Panc1 (cell line): ENCODE measurements around the gene NUDT15. TPM values are rescaled to one million over a fixed set of nuclear protein-coding genes. Genes with fewer than 3 reads are reported as not detected.
A peak's percentile ranks its signal among the peaks of the same experiment; 100 is the strongest.

ENCODE experiments used
- ATAC-seq: fragments of 200-7000 bp; cut with Tn5 transposase; 2 replicates; pipeline ENCODE4 v1.9.1; 2020; ENCODE audit warnings: mild to moderate bottlenecking, moderate library complexity
- BruUV-seq: library from RNA; stranded (reverse); fragments of 400-500 nt; replicated peaks from 2 replicates; lab custom pipeline; 2021; lab: Mats Ljungman, UMichigan
- CTCF ChIA-PET: fragments of 300-600 bp; sonication (Branson Sonifier 250); formaldehyde crosslinking; loops from one replicate; lab custom pipeline; 2022; ENCODE audit warnings: antibody characterized with exemption; lab: Charles Lee
- POLR2A ChIA-PET: fragments of 300-600 bp; sonication (Branson Sonifier 250); formaldehyde crosslinking; loops from one replicate; lab custom pipeline; 2022; ENCODE audit warnings: antibody characterized with exemption; lab: Charles Lee
- DNase-seq: peaks from one replicate; pipeline ENCODE4 v3.0.0-alpha.2; 2010; ENCODE audit warnings: low read depth, low spot score
- H3K27ac ChIP-seq: 2 replicates; pipeline ENCODE4 v1.5.1; 2011; ENCODE audit warnings: mild to moderate bottlenecking, low read length, inconsistent platforms
- H3K27me3 ChIP-seq: fragments of 200-500 bp; sonication (Bioruptor generic); 2 replicates; pipeline ENCODE4 v1.6.0; 2014; ENCODE audit warnings: low read length, inconsistent platforms; ENCODE audit not compliant: control insufficient read depth, insufficient read depth
- H3K36me3 ChIP-seq: fragments of 200-500 bp; sonication (Bioruptor generic); 2 replicates; pipeline ENCODE4 v1.5.1; 2014; ENCODE audit warnings: inconsistent platforms, mild to moderate bottlenecking, low read length, moderate library complexity; ENCODE audit not compliant: control insufficient read depth, insufficient read depth
- H3K4me1 ChIP-seq: 2 replicates; pipeline ENCODE4 v1.5.1; 2011; ENCODE audit warnings: inconsistent platforms, mild to moderate bottlenecking, low read length, moderate library complexity; ENCODE audit not compliant: control insufficient read depth, insufficient read depth
- H3K4me3 ChIP-seq, 2 experiments: 2 replicates each; pipeline ENCODE4 v1.5.1; 2011 to 2012; ENCODE audit warnings: low read depth in 2 of 2, low read length in 2 of 2, mild to moderate bottlenecking in 2 of 2, inconsistent platforms in 1 of 2, moderate library complexity in 1 of 2
- H3K9me3 ChIP-seq: fragments of 200-500 bp; sonication (Bioruptor generic); 2 replicates; pipeline ENCODE4 v1.5.1; 2014; ENCODE audit warnings: low read depth, mild to moderate bottlenecking, inconsistent platforms, low read length, moderate library complexity; ENCODE audit not compliant: control insufficient read depth, insufficient read depth
- CTCF ChIP-seq: fragments of 450-650 bp; IDR thresholded peaks from 2 replicates; pipeline ENCODE4 v1.5.1; 2017; ENCODE audit warnings: mild to moderate bottlenecking
- POLR2AphosphoS5 ChIP-seq: IDR thresholded peaks from 2 replicates; pipeline ENCODE4 v1.6.1; 2012; ENCODE audit warnings: mild to moderate bottlenecking, low read depth, low read length, moderate library complexity
- REST ChIP-seq, 2 experiments: IDR thresholded peaks; 2 replicates each; pipeline ENCODE4 v1.6.1; 2011 to 2012; ENCODE audit warnings: low read depth in 2 of 2, control low read depth in 1 of 2, low read length in 1 of 2, mild to moderate bottlenecking in 1 of 2, moderate library complexity in 1 of 2; ENCODE audit not compliant: insufficient read depth in 1 of 2
- SIN3A ChIP-seq: IDR thresholded peaks from 2 replicates; pipeline ENCODE4 v1.6.1; 2012; ENCODE audit warnings: low read depth, mild to moderate bottlenecking, low read length, moderate library complexity, borderline replicate concordance; ENCODE audit not compliant: insufficient read depth
- TCF7L2 ChIP-seq: IDR thresholded peaks from 2 replicates; pipeline ENCODE4 v1.6.1; 2011; ENCODE audit warnings: mild to moderate bottlenecking, low read depth, low read length, inconsistent platforms
- in situ Hi-C: cut with HindIII; loops from 2 replicates; pipeline ENCODE4 v1.10.0; 2016; ENCODE audit warnings: low sequenced_read_pairs, low pct_unique_long_range_greater_than_20kb
- intact Hi-C: fragments of 100-400 bp; cut with micrococcal nuclease; formaldehyde crosslinking; loops from one replicate; pipeline ENCODE4 v1.10.0; 2022; ENCODE audit not compliant: unreplicated experiment
- total RNA-seq: library from RNA; stranded (reverse); gene quantifications from one replicate; pipeline ENCODE4 v1.2.1, GENCODE V29; 2021; ENCODE audit not compliant: unreplicated experiment

NUDT15 gene
- total RNA-seq, 1 experiment from 2014 or later: 18.9 TPM

- BruUV-seq: TSS peak; percentile 68
- CTCF ChIA-PET: interaction anchor here (0.6 kb wide), 3 partner anchors 44 to 209 kb away, joined by 3 to 13 read pairs (median 4); partner anchors contain the start of gene RB1
Measured at GRCh38 chr13:48094404-48094780, 56.9 kb downstream of the NUDT15 start.

GRCh38 chr13:48094781-48095502, 57.4 kb downstream of the NUDT15 start, which contains the start of gene MED4:
Gene MED4 (minus strand): TSS chr13:48095104. CDS start chr13:48095078, 26 bp downstream.
- intact Hi-C loops (no loop called here), in situ Hi-C loops (no loop called here)
- H3K27me3 ChIP-seq: no peaks in the 10 kb centered on the region
- ATAC-seq: peak; percentile 99
- ChIA-PET POLR2A (no interaction called here), CTCF (interaction anchor here (0.6 to 0.7 kb wide), 4 partner anchors 32 to 209 kb away, joined by 3 to 13 read pairs (median 5); partner anchors contain the start of genes NUDT15 and RB1)
- H3K4me1 ChIP-seq: peaks cover 4% of the 10 kb centered on the region
- H3K4me3 ChIP-seq: peak within 1 kb of the TSS; percentile 86 to 94
- no TSS peak for BruUV-seq
- peaks cover 5% of the 10 kb centered on the region for H3K36me3 ChIP-seq
- H3K27ac ChIP-seq: peak within 1 kb of the TSS; percentile 80
- peak; percentile 63 for DNase-seq
- no peaks in the 10 kb centered on the region; the same call in 1 of the 2 replicates for H3K9me3 ChIP-seq
- TF ChIP-seq TCF7L2 (no peak), POLR2AphosphoS5 (peak; percentile 91), REST (IDR thresholded peaks at IDR 0.05; ENCODE audit: insufficient read depth in 1 of 2, low read depth in 2 of 2, low read length in 1 of 2) (no peak), SIN3A (no peak)

More at GRCh38 chr13:48094404-48094780, 56.9 kb downstream of the NUDT15 start:
- intact Hi-C loops (no loop called here), in situ Hi-C loops (no loop called here)
- no peaks in the 10 kb centered on the region for H3K27me3 ChIP-seq
- DNase-seq: no peak
- no peaks in the 10 kb centered on the region; the same call in 1 of the 2 replicates for H3K9me3 ChIP-seq
- H3K4me3 ChIP-seq: peak overlapping the region; percentile 86 to 94
- POLR2A ChIA-PET: no interaction called here
- H3K4me1 ChIP-seq: peaks cover 4% of the 10 kb centered on the region
- H3K36me3 ChIP-seq: peaks cover 5% of the 10 kb centered on the region
- ATAC-seq: peak; percentile 26; the same call in 1 of the 2 replicates
- no peak for TF ChIP-seq SIN3A
- TF ChIP-seq POLR2AphosphoS5: no peak
- no peak for TF ChIP-seq REST (IDR thresholded peaks at IDR 0.05; ENCODE audit: insufficient read depth in 1 of 2, low read depth in 2 of 2, low read length in 1 of 2)
- TF ChIP-seq CTCF: no peak
- no peak for TF ChIP-seq TCF7L2
- peak overlapping the region; percentile 80 for H3K27ac ChIP-seq
